Measurements from ENCODE around the gene PLA2G6. TPM values are rescaled to one million over a fixed set of nuclear protein-coding genes. Genes with fewer than 3 reads are reported as not detected.

The PLA2G6 gene
- total RNA-seq, 4 donors from 2014 or later: 30.7 to 327 (median 72.3) TPM

DNA sequence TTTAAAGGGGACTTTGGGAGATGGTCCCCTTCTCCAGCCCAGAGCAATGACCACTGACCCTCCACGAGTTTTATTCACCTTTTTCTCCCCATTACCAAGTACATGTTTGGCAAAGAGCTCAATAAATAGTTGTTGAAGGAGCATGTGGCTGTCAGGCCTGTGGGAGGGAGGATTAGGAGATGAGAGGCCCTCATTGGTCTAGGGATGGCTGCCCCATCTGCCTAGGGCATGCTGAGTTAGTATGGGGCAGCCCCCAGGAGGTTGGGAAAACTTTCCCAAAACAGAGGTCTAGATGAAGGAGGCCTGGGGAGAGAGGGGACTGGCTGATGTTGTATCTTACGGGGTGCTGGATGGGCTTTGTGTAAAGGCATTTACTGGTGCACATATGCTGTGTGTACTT lies 30.8 kb upstream of the PLA2G6 start:
- intact Hi-C loops (cut with DNase I; ENCODE audit: low total_unique reads): no loop called here
- TF ChIP-seq, protein P1, sequence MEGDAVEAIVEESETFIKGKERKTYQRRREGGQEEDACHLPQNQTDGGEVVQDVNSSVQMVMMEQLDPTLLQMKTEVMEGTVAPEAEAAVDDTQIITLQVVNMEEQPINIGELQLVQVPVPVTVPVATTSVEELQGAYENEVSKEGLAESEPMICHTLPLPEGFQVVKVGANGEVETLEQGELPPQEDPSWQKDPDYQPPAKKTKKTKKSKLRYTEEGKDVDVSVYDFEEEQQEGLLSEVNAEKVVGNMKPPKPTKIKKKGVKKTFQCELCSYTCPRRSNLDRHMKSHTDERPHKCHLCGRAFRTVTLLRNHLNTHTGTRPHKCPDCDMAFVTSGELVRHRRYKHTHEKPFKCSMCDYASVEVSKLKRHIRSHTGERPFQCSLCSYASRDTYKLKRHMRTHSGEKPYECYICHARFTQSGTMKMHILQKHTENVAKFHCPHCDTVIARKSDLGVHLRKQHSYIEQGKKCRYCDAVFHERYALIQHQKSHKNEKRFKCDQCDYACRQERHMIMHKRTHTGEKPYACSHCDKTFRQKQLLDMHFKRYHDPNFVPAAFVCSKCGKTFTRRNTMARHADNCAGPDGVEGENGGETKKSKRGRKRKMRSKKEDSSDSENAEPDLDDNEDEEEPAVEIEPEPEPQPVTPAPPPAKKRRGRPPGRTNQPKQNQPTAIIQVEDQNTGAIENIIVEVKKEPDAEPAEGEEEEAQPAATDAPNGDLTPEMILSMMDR (IDR thresholded peaks at IDR 0.05): no peak
- TF ChIP-seq POLR2A (IDR thresholded peaks at IDR 0.05) (no peak), EP300 (IDR thresholded peaks at IDR 0.05; ENCODE audit: low read depth) (no peak), POLR2AphosphoS5 (IDR thresholded peaks at IDR 0.05) (no peak)
- no peak overlapping the region for H3K4me3 ChIP-seq
- DNase-seq: no peak
- H3K4me1 ChIP-seq: peaks cover 0 to 13% (median 10%) of the 10 kb centered on the region in 4 donors
- no peaks in the 10 kb centered on the region for H3K9me3 ChIP-seq
- in situ Hi-C loops (cut with MboI; ENCODE audit: low pct_ligation_motif_present in 1 of 4, low pct_unique_long_range_greater_than_20kb in 1 of 4, low sequenced_read_pairs in 3 of 4): no loop called here
- H3K36me3 ChIP-seq: no peaks in the 10 kb centered on the region
- 60 to 86% methylated on average over 1 to 2 of the region's 2 CpGs for WGBS, 2 donors (ENCODE audit: low coverage in 1 of 2)
- H3K27ac ChIP-seq: no peak overlapping the region
- no peaks in the 10 kb centered on the region for H3K27me3 ChIP-seq

DNA sequence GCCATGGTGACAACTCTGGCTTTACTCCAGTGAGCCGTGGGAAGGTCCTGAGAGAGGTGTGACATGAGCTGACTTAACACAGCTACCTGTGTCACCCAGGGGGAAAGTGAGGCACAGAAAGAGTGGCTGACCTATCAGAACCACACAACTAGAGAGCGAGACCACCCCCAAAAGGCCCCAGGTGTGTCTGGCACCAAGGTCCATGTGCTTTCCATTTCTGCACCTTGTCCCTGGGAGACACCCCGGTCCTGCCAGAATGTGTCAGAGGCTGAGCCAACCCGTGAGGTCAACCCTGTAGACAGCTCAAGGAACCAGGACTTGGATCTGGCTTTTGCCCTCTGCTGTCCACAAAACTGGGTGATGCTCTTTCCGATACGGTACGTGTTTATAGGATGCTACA lies 29.9 kb upstream of the PLA2G6 start:
- Histone ChIP-seq H3K4me3 (no peak overlapping the region), H3K9me3 (no peaks in the 10 kb centered on the region), H3K36me3 (no peaks in the 10 kb centered on the region), H3K4me1 (peaks cover 0 to 13% (median 10%) of the 10 kb centered on the region in 4 donors), H3K27ac (no peak overlapping the region), H3K27me3 (no peaks in the 10 kb centered on the region)
- no peak for TF ChIP-seq EP300 (IDR thresholded peaks at IDR 0.05; ENCODE audit: low read depth)
- TF ChIP-seq, protein P1 (IDR thresholded peaks at IDR 0.05): no peak
- TF ChIP-seq POLR2AphosphoS5 (IDR thresholded peaks at IDR 0.05): no peak
- TF ChIP-seq POLR2A (IDR thresholded peaks at IDR 0.05): no peak
- in situ Hi-C loops (cut with MboI; ENCODE audit: low pct_ligation_motif_present in 1 of 4, low pct_unique_long_range_greater_than_20kb in 1 of 4, low sequenced_read_pairs in 3 of 4): no loop called here
- WGBS, 2 donors (ENCODE audit: low coverage in 1 of 2): 95% methylated on average over 7 of the region's 7 CpGs; no CpG with 5 or more reads in 1 of the 2 donors
- intact Hi-C loops (cut with DNase I; ENCODE audit: low total_unique reads): no loop called here
- DNase-seq: no peak

DNA sequence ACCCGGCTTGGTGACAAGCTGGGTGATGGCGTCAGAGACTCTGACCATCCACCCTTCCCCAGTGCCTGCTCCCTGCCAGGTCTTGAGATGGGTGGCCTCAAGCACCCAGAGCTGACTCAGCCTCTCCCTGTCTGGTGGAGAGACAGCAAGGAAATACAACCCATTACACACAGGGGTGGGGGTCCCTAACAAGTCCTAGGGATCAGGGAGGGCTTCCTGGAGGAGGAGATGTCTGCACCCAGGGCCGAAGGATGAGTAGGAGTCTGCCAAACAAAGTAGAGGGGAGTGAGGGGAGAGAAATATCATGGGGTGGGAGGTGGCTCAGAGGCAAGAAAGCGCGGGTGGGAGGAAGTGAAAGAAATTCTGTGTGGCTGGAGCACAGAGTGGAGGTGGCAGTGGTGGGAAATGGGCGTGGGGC lies 26.9 kb upstream of the PLA2G6 start:
- Histone ChIP-seq H3K9me3 (no peaks in the 10 kb centered on the region), H3K27ac (no peak overlapping the region), H3K36me3 (no peaks in the 10 kb centered on the region), H3K27me3 (no peaks in the 10 kb centered on the region), H3K4me3 (no peak overlapping the region), H3K4me1 (peaks cover 11 to 22% (median 16%) of the 10 kb centered on the region in 4 donors)
- DNase-seq: no peak
- TF ChIP-seq EP300 (IDR thresholded peaks at IDR 0.05; ENCODE audit: low read depth): no peak
- TF ChIP-seq POLR2A (IDR thresholded peaks at IDR 0.05): no peak
- TF ChIP-seq, protein P1 (IDR thresholded peaks at IDR 0.05): no peak
- no peak for TF ChIP-seq POLR2AphosphoS5 (IDR thresholded peaks at IDR 0.05)
- in situ Hi-C loops (cut with MboI; ENCODE audit: low pct_ligation_motif_present in 1 of 4, low pct_unique_long_range_greater_than_20kb in 1 of 4, low sequenced_read_pairs in 3 of 4) (no loop called here), intact Hi-C loops (cut with DNase I; ENCODE audit: low total_unique reads) (loop anchor here (10.0 kb wide), 1 partner anchor 66 kb away; the partner anchor contains the start of gene TMEM184B)
- WGBS, 2 donors (ENCODE audit: low coverage in 1 of 2): 60 to 72% methylated on average over 2 to 6 of the region's 6 CpGs

DNA sequence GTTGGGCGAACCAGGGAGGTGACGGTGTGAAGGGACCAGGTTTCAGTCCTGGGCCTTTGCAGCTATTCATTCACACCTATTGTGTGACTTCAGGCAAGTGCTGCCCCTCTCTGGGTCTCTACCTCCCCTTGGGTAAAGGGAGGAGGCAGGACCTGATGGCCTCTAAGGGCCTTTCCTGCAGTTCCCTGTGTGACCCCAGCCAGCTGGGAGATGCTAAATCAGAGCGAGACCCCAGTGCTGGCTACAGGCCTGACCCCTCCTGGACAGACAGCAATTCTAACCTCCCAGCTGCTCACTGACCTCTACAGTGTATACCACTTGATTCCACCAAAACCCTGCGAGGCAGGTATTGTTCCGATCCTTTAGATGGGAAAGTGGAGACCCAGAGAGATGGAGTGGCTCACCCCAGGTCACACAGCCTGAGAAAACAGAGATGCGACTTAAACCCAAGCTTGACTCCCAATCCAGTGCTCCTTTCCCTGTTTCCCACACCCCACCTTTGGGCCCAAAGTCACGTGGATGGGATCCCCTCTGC lies 26.3 kb upstream of the PLA2G6 start:
- no peaks in the 10 kb centered on the region for H3K9me3 ChIP-seq
- no peaks in the 10 kb centered on the region for H3K27me3 ChIP-seq
- H3K27ac ChIP-seq: no peak overlapping the region
- in situ Hi-C loops (cut with MboI; ENCODE audit: low pct_ligation_motif_present in 1 of 4, low pct_unique_long_range_greater_than_20kb in 1 of 4, low sequenced_read_pairs in 3 of 4): no loop called here
- 89 to 95% methylated on average over 3 to 7 of the region's 7 CpGs for WGBS, 2 donors (ENCODE audit: low coverage in 1 of 2)
- intact Hi-C loops (cut with DNase I; ENCODE audit: low total_unique reads): loop anchor here (10.0 kb wide), 1 partner anchor 67 kb away; the partner anchor contains the start of gene TMEM184B
- H3K4me3 ChIP-seq: no peak overlapping the region
- TF ChIP-seq POLR2AphosphoS5 (IDR thresholded peaks at IDR 0.05) (no peak), EP300 (IDR thresholded peaks at IDR 0.05; ENCODE audit: low read depth) (no peak), POLR2A (IDR thresholded peaks at IDR 0.05) (no peak)
- TF ChIP-seq, protein P1 (IDR thresholded peaks at IDR 0.05): no peak
- DNase-seq: no peak
- H3K36me3 ChIP-seq: no peaks in the 10 kb centered on the region
- peaks cover 10 to 28% (median 20%) of the 10 kb centered on the region in 4 donors for H3K4me1 ChIP-seq
